MV-4-11 (cell line): ENCODE measurements around the gene FAM167B.
A peak's percentile ranks its signal among the peaks of the same experiment; 100 is the strongest.

Experiments
- DNase-seq: peaks from one replicate; lab custom pipeline; 2025; lab: John Stamatoyannopoulos, UW

The FAM167B gene

GRCh38 chr1:32246888-32247273, at the start of gene FAM167B:
Gene FAM167B (plus strand): TSS chr1:32247222. CDS start chr1:32247422, 200 bp downstream.
- DNase-seq, result no peak

DNA sequence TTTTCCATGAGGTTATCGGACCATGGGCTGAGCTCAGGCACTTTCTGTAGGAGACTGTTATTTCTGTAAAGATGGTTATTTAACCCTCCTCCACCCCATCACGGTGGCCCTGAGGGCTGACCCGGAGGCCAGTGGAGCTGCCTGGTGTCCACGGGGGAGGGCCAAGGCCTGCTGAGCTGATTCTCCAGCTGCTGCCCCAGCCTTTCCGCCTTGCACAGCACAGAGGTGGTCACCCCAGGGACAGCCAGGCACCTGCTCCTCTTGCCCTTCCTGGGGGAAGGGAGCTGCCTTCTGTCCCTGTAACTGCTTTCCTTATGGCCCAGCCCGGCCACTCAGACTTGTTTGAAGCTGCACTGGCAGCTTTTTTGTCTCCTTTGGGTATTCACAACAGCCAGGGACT, 49.2 kb upstream of the FAM167B start:
- DNase-seq, result no peak

GRCh38 chr1:32198237-32199042, 48.6 kb upstream of the FAM167B start:
- no peak for DNase-seq

GRCh38 chr1:32199043-32199716, 47.8 kb upstream of the FAM167B start:
- DNase-seq, result no peak

GRCh38 chr1:32199717-32200072, 47.3 kb upstream of the FAM167B start:
- no peak for DNase-seq

GRCh38 chr1:32200226-32201010, 46.6 kb upstream of the FAM167B start, which contains the start of gene CCDC28B:
Gene CCDC28B (plus strand): TSS chr1:32200595. CDS start chr1:32201936, 1,341 bp downstream.
- DNase-seq, result peak; percentile 44

GRCh38 chr1:32201011-32201855, 45.8 kb upstream of the FAM167B start:
- peak; percentile 23 for DNase-seq

GRCh38 chr1:32204943-32205361, 42.1 kb upstream of the FAM167B start:
- DNase-seq, result no peak

GRCh38 chr1:32205401-32206370, 41.3 kb upstream of the FAM167B start, which contains the start of gene IQCC:
Gene IQCC (plus strand): TSS chr1:32205671. CDS start chr1:32205682, 11 bp downstream.
- peak; percentile 69 for DNase-seq

DNA sequence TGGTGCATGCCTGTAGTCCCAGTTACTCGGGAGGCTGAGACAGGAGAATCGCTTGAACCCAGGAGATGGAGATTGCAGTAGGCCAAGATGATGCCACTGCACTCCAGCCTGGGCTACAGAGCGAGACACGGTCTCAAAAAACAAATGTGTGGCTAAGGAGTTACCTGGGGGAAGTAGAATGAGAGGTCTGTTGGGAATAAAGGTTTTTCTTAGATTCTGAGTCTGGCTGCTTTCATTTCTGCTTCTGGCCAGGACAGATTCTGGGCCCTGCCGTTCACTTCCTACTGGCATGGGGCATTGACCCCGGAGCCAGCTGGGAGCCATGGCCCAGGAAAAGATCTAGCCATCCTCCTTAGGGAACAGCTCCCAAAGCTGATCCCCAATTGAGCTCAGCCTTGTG, 38.6 kb upstream of the FAM167B start:
- peak; percentile 14 for DNase-seq

DNA sequence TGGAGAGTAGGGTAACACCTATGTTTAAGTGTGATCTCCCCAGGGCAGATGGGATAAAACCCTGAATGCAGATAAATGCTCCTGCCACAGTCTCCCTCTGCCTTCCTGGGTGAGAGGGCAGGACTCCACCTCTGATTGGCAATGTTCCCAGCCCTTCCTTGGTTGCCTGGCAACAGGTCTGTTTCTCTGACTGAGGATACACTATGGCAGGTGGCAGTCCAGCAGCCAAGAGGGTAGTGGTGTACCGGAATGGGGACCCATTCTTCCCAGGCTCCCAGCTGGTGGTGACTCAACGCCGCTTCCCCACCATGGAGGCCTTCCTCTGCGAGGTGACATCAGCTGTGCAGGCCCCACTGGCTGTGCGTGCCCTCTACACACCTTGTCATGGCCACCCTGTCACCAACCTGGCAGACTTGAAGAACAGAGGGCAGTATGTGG, 38.1 kb upstream of the FAM167B start, which contains the start of gene DCDC2B:
TSS of gene DCDC2B (plus strand) at position 199 of the 438 bp plus-strand sequence. CDS start at position 204, 5 bp downstream.
- DNase-seq, result no peak

GRCh38 chr1:32215629-32216480, 31.2 kb upstream of the FAM167B start:
- DNase-seq, result peak; percentile 49

DNA sequence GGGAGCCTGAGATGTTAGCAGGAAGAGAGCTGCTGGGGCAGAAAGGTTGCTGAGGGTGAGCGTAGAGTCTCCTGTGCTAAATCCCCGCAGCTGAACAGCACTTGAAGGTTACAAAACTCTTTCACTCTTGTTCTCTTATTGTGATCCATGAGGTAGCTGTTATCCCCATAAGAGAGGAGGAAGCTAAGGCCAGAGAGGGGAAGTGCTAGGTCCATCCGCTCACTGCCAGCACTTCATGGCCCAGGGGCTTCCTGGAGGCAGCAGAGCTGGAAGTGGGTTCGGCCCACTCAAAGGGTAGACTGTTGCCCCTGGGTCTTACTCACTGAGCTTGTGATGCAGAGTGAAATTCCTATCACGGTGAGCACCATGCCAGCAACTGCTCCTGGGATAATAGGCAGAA, 30.5 kb upstream of the FAM167B start:
- DNase-seq, result no peak

GRCh38 chr1:32219022-32219421, 28.0 kb upstream of the FAM167B start:
- no peak for DNase-seq

GRCh38 chr1:32220746-32221580, 26.1 kb upstream of the FAM167B start:
- no peak for DNase-seq

DNA sequence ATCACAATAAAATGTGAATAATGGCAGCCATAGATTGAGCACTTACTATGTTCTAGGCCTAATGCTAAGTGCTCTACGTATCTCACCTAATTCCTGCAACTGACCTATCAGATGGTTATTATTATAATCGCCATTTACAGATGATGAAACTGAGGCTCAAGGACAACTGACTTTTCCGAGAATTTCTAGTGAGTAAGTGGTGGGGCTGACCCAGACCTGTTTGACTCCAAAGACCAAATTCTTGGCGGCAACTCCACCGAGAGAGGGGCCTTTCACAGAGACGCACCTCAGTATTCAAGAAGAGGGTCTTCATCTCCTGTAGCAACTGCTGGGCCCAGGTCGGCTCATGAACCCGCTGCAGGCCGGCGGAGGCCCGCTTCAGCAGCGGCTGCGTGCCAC, 25.4 kb upstream of the FAM167B start:
- DNase-seq, result no peak

GRCh38 chr1:32221980-32222755, 24.9 kb upstream of the FAM167B start, which contains the start of the genes EIF3I and TMEM234:
Gene EIF3I (plus strand): TSS chr1:32222407. CDS start chr1:32222442, 35 bp downstream.
Gene TMEM234 (minus strand): TSS chr1:32222353. CDS start chr1:32222322, 31 bp downstream.
- DNase-seq, result peak; percentile 89
